Calu3 (cell line): ENCODE measurements around the gene NWD2. TPM values are rescaled to one million over a fixed set of nuclear protein-coding genes. Genes with fewer than 3 reads are reported as not detected.

ENCODE experiments used
- BruUV-seq: library from RNA; stranded (reverse); fragments of 400-500 nt; replicated peaks from 2 replicates; lab custom pipeline; 2021; lab: Mats Ljungman, UMichigan
- CTCF ChIA-PET: fragments of 300-600 bp; sonication (Branson Sonifier 250); formaldehyde crosslinking; loops from one replicate; lab custom pipeline; 2022; ENCODE audit warnings: antibody characterized with exemption; lab: Charles Lee
- DNase-seq: peaks from one replicate; pipeline ENCODE4 v3.0.0; 2022
- H3K27ac Mint-ChIP-seq: one replicate; pipeline ENCODE4 v1.8.0; 2022; ENCODE audit warnings: mixed read lengths; ENCODE audit not compliant: unreplicated experiment
- H3K27me3 Mint-ChIP-seq: one replicate; pipeline ENCODE4 v1.8.0; 2022; ENCODE audit warnings: mixed read lengths; ENCODE audit not compliant: unreplicated experiment
- H3K36me3 Mint-ChIP-seq: one replicate; pipeline ENCODE4 v1.8.0; 2022; ENCODE audit warnings: mild to moderate bottlenecking, moderate library complexity, mixed read lengths; ENCODE audit not compliant: insufficient read depth, unreplicated experiment
- H3K4me1 Mint-ChIP-seq: one replicate; pipeline ENCODE4 v1.8.0; 2022; ENCODE audit warnings: mild to moderate bottlenecking, low read depth, mixed read lengths; ENCODE audit not compliant: unreplicated experiment
- H3K4me3 Mint-ChIP-seq: one replicate; pipeline ENCODE4 v1.8.0; 2022; ENCODE audit warnings: mild to moderate bottlenecking, low read depth, moderate library complexity, mixed read lengths; ENCODE audit not compliant: unreplicated experiment
- H3K9me3 Mint-ChIP-seq: one replicate; pipeline ENCODE4 v1.8.0; 2022; ENCODE audit warnings: low read depth, mixed read lengths; ENCODE audit not compliant: unreplicated experiment
- intact Hi-C: fragments of 100-400 bp; cut with micrococcal nuclease; formaldehyde crosslinking; loops from one replicate; pipeline ENCODE4 v1.10.0; 2022; ENCODE audit not compliant: unreplicated experiment
- total RNA-seq: library from RNA; stranded (reverse); gene quantifications from 2 replicates; pipeline ENCODE4 v1.2.3, GENCODE V29; 2022
- TF ChIP-seq, protein P1 (sequence below): fragments of 200-600 bp; IDR thresholded peaks from one replicate; pipeline ENCODE4 v1.8.0; 2022; ENCODE audit warnings: antibody characterized with exemption; ENCODE audit not compliant: unreplicated experiment

NWD2 gene
- total RNA-seq, 1 experiment from 2014 or later = 1.4 TPM

GRCh38 chr4:37471971-37472370 lies 227.4 kb downstream of the NWD2 start:
- no TSS peak for BruUV-seq
- peak; percentile 79 for DNase-seq
- intact Hi-C loops = loop anchor here (2.0 kb wide), 2 partner anchors 15 to 91 kb away; no protein-coding TSS in a partner anchor
- Mint-ChIP-seq H3K4me3 (peak overlapping the region; percentile 46), H3K36me3 (peaks cover 26% of the 10 kb centered on the region), H3K27me3 (no peaks in the 10 kb centered on the region), H3K27ac (peak overlapping the region; percentile 59), H3K9me3 (no peaks in the 10 kb centered on the region), H3K4me1 (peaks cover 61% of the 10 kb centered on the region)
- CTCF ChIA-PET = interaction anchor here (1.2 kb wide), 1 partner anchor 19 kb away, joined by 4 read pairs; a partner anchor contains a TSS
- TF ChIP-seq, protein P1, sequence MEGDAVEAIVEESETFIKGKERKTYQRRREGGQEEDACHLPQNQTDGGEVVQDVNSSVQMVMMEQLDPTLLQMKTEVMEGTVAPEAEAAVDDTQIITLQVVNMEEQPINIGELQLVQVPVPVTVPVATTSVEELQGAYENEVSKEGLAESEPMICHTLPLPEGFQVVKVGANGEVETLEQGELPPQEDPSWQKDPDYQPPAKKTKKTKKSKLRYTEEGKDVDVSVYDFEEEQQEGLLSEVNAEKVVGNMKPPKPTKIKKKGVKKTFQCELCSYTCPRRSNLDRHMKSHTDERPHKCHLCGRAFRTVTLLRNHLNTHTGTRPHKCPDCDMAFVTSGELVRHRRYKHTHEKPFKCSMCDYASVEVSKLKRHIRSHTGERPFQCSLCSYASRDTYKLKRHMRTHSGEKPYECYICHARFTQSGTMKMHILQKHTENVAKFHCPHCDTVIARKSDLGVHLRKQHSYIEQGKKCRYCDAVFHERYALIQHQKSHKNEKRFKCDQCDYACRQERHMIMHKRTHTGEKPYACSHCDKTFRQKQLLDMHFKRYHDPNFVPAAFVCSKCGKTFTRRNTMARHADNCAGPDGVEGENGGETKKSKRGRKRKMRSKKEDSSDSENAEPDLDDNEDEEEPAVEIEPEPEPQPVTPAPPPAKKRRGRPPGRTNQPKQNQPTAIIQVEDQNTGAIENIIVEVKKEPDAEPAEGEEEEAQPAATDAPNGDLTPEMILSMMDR = no peak

DNA sequence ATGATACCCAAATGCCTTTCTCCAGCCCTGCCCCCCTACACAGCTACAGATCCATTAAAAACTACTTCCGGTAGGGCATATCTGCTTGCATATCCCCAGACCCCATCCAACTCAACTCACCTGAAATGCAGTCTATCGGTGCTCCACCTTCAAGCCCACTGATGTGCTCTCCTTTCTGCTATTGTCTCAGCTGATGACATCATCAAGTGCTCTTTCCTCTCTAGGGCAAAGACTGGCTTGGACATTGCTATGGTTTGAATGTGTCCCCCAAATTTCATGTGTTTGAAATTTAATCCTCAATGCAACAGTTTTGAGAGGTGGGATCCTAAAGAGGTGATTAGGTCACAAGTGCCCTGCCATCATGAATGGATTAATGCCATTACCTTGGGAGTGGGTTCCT lies 229.3 kb downstream of the NWD2 start:
- no peaks in the 10 kb centered on the region for H3K27me3 Mint-ChIP-seq
- no peak for DNase-seq
- peaks cover 36% of the 10 kb centered on the region for H3K36me3 Mint-ChIP-seq
- no TSS peak for BruUV-seq
- CTCF ChIA-PET = no interaction called here
- H3K4me3 Mint-ChIP-seq = peak overlapping the region; percentile 32
- H3K27ac Mint-ChIP-seq = peak overlapping the region; percentile 89
- H3K4me1 Mint-ChIP-seq = peaks cover 61% of the 10 kb centered on the region
- peaks cover 2% of the 10 kb centered on the region for H3K9me3 Mint-ChIP-seq
- intact Hi-C loops = loop anchor here (2.0 kb wide), 1 partner anchor 89 kb away; no protein-coding TSS in a partner anchor
- TF ChIP-seq, protein P1 = no peak

DNA sequence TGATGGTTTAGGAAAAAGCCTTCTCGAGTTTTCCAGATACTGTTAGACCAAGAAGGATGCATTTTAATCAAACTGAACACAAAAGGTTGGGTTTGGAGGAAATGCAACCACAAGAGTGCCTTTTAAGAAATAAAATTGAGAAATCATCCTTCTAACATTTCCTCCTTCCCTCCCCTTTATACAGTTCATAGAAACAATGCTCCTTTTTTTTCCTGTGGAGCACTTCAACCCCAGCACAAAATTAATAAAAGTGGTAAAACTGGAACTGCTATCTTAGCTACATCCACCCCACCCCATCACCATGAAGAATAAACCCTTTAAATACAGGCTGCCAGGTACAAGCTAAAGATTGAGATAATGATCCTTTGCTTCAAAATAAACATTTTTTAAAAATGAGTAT lies 230.5 kb downstream of the NWD2 start:
- Mint-ChIP-seq H3K4me3 (no peak overlapping the region), H3K9me3 (peaks cover 2% of the 10 kb centered on the region), H3K27ac (peak overlapping the region; percentile 89), H3K36me3 (peaks cover 33% of the 10 kb centered on the region), H3K4me1 (peaks cover 73% of the 10 kb centered on the region), H3K27me3 (no peaks in the 10 kb centered on the region)
- no TSS peak for BruUV-seq
- intact Hi-C loops = no loop called here
- peak; percentile 28 for DNase-seq
- TF ChIP-seq, protein P1 = no peak
- CTCF ChIA-PET = interaction anchor here (1.0 to 2.5 kb wide), 4 partner anchors 11 to 87 kb away, joined by 3 to 7 read pairs (median 5); no protein-coding TSS in a partner anchor

- H3K4me1 Mint-ChIP-seq = peaks cover 80% of the 10 kb centered on the region
- intact Hi-C loops = no loop called here
- TF ChIP-seq, protein P1 = no peak
- BruUV-seq = no TSS peak
- peaks cover 29% of the 10 kb centered on the region for H3K36me3 Mint-ChIP-seq
- no peaks in the 10 kb centered on the region for H3K27me3 Mint-ChIP-seq
- DNase-seq = no peak
- H3K9me3 Mint-ChIP-seq = peaks cover 2% of the 10 kb centered on the region
- H3K27ac Mint-ChIP-seq = peak overlapping the region; percentile 69
- H3K4me3 Mint-ChIP-seq = peak overlapping the region; percentile 10
- CTCF ChIA-PET = interaction anchor here (1.0 to 2.5 kb wide), 4 partner anchors 12 to 86 kb away, joined by 3 to 7 read pairs (median 5); no protein-coding TSS in a partner anchor
These were observed 231.2 kb downstream of the NWD2 start for GRCh38 chr4:37475776-37476175.
